ENCODE measurements around the gene TRAPPC14.
A peak's percentile ranks its signal among the peaks of the same experiment; 100 is the strongest.

- TF ChIP-seq POLR2AphosphoS5 (IDR thresholded peaks at IDR 0.05) (peak; percentile 6 to 75 (median 61)), CTCF (IDR thresholded peaks at IDR 0.05) (no peak), POLR2A (IDR thresholded peaks at IDR 0.05) (no peak), EP300 (IDR thresholded peaks at IDR 0.05) (no peak)
Measured at GRCh38 chr7:100137851-100138760, 20.4 kb downstream of the TRAPPC14 start.

Data from stomach (tissue), 4 donors.